RPMI8226 (cell line): ENCODE results near the gene GATA5.
A peak's percentile ranks its signal among the peaks of the same experiment; 100 is the strongest.

ENCODE experiments used
- DNase-seq: peaks from one replicate; pipeline ENCODE4 v3.0.0-alpha.2; 2015

Gene GATA5

DNA sequence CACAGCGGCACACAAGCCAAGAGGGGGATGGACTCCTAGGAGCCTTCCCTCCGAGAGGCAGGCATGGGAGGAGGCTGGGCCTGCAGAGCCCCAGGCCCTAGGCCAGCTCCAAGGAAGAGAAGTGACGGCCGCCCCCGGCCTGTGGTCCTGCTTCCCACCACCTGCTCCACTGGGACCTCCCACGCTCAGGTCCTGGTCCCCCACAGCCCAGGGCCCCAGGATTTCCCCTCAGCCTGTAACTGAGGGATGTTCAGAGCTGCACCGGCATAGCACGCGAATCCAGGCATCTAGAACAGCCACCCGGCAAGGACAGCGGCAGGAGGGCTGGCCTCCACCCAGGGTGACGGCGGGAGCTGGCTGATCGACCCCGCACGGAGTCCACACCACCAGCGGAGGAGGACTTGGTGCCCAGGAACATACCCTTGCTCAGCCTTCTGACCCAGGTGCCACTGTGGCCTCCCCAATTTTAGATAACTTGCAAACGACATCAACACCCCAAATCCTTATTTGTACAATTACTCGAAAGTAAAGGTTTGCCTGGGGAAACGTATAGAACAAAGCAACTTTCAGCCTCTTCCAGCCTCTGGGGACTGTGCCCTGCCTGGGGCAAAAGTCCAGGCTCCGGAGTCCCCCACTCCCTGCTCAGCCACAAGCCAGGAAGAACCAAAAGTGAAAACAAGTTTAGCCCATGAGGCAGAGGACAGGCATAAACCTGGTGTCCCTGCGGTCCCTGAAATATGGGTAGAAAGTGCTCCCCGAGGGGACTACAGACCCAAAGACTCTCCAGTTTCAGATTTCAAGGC lies 3.5 kb downstream of the GATA5 start:
- DNase-seq, result no peak

DNA sequence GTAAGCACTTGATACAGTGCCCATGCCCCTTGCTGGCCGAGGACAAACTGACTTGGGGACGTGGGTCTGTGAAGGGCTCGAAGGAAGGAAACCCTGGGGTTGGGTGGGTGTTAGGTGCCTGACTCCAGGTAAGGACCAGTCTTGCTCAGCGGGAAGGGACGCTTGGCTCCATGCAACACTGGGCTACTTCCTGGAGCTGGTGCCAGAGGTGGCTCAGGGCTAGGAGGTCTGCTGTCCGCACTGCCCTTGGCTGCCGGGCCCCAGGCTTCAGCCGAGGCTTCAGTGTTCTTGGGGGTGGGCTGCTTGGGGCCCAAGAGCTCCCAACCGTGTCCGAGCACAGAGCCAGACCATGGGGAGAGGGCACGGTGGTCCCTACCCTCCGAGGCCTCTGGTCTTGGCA lies 5.3 kb downstream of the GATA5 start:
- DNase-seq, result no peak

DNA sequence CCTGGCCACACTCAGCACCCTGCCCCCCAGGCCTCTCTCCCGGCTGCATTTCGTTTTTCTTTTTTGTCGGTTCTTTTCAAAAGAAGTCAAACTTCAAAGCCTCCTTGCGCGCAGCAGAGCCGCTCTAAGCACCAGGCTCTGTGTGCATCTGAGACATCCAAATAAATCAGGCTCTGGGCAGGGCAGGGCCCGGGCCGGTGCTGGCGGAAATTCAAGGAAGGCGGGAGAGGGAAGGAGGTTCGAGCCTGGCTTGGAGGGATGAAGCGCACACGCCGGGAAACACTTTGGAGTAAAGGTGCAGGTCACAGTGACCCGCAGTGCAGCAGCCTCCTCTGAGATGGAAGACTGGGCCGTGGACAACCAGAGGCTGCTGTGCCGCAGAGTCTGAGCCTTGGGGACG lies 5.8 kb downstream of the GATA5 start:
- DNase-seq, result no peak

DNA sequence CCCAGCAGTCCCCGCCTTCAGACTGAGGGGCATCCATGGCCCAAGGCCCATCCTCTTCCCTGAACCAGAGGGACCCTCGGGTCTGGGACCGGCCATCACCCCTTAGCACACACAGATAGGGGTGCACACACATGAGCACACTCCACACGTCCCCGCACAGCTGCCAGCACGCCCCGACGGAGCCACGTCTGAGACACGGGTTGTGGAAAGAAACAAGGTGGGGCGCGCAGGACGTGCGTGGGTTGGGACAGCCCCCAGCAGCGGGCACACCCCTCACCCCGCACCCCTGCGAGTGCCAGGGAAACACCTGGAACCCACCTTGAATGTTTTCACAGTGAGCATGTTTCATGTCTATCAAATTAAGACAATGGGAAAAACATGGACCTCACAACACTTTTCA lies 6.4 kb downstream of the GATA5 start:
- DNase-seq, result no peak

DNA sequence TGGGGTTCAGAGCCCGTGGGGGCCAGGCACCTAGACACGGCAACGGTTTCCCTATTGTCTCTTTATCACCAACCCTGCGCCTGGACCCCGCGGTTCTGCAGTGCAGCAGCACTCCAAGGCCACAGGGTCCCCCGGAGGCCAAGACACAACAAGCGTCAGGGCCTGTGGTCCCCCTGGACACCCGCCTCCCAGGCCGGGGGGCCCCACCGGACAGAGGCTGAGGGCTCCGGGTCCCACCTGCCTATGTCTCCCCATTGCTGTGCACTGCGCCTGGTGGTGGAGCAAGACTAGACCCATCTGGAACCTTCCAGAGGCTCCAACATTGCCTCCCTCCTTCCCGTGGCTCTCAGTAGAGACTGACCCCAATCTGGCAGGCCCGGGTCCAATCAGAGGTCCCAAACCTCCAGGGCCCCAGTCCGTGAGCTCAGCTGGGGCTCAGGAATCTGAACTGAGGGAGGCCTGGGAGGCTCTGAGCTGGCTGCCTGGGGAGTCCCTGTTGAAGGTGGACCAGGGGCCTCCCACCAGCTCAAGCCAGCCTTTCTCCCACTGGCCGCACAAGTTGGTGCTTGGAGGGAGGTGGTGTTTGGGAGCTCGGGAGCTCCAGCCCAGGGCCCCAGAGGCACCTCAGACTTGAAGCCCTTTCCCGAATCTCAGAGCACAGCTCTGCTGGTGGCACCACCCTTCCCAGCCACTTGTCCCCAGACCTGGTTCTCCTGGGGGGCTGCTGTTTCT lies 8.8 kb downstream of the GATA5 start:
- no peak for DNase-seq

DNA sequence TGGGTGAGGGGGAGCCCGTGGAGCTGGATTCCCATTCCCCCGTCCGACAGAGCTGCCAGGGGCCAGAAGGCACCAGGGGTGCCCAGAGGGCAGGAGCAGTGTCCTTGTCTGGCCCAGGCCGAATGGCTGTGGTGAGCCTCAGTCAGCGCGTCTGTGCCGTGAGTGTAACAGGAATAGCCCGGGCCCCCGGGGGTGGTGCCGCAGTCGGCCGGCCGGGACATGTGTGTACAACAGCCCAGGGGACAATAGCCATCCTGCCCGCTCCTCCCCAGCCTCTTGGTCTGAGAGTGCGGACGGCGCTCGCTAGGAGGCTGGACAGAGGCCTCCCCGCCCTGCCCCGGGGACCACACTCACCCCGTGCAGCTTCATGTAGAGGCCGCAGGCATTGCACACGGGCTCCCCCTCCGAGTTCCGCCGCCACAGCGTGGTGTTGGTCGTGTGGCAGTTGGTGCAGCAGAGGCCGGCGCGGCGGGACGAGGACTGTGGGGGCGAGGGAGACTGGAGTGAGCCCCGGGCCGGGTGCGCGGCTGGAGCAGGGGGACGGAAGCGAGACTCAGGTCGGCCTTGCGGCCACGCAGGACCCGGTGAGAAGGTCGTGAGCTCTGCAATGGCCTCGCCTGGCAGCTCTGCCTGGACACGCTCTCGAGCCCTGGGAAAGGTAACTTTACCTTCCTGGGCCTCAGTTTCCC lies 9.6 kb downstream of the GATA5 start:
- DNase-seq, result no peak

DNA sequence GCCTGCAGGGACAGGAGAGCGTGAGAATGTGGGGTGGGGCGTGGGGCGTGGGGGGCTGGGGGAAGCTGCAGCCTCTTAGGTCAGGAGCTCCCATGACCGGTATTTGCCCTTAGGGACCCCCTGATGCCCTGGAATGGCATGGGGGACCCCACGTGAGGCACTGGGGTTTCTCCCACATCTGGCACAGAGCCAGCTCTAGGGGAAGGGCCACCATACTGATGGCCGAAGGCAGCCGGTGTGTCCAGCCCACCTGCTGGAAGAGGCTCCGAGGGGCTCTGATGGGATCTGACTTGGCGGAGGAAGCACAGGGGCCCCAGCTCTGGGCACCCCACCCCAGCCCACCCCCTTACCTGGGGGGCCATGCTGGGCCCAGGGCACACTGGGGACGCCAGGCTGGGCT lies 10.8 kb downstream of the GATA5 start:
- no peak for DNase-seq

DNA sequence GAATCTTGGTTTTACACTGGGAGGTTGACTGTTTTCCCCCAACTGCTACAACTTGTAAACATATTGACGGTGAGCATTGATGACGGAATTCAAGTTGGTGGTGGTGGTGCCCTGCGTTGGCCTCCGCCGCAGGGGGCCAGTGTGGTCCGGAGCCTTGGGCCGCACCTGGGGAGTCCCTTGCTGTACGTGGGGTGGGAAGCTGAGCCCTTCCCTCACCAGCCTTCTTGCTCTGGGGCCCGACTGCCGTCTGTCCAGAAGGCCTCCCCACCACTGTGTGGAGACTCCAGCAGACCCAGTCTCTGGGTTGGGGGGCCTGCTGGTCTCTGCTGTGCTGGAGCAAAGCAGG lies 11.4 kb downstream of the GATA5 start:
- no peak for DNase-seq

DNA sequence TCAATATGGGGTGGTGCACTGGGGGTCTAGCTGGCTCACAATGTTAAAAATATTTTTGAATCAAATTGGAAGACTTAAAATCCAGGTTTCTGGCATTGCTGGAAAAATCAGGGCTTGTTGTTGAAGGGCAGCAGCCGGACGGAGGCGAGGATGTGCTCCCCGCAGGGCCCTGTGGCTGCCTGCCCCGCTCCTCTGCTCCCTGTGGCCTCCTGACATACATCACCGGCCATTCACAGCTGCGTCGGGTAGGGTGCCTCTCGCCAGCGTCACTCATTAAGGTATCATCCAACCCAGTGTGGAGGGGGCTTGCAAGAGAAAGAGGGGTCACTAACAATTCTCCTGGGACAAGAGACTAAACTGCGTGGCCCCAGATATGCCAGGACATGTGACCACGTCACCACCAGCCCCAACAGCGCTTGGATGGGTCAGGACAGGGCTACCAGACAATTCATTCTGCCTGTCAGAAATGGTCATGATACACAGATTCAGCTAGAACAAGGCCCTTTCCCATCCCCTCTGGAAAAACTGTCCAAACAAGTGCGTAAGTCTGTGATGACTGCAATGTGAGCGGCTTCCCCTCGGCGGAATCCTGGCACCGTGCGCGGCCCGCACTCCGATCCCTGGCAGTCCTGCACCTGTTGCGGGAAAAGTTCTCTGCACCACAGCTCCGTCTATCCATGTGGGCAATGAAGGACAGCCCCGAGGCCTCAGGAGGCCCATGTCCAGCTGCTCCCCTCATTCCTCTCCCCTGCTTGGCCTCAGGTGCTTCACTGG lies 12.0 kb downstream of the GATA5 start:
- DNase-seq, result no peak

DNA sequence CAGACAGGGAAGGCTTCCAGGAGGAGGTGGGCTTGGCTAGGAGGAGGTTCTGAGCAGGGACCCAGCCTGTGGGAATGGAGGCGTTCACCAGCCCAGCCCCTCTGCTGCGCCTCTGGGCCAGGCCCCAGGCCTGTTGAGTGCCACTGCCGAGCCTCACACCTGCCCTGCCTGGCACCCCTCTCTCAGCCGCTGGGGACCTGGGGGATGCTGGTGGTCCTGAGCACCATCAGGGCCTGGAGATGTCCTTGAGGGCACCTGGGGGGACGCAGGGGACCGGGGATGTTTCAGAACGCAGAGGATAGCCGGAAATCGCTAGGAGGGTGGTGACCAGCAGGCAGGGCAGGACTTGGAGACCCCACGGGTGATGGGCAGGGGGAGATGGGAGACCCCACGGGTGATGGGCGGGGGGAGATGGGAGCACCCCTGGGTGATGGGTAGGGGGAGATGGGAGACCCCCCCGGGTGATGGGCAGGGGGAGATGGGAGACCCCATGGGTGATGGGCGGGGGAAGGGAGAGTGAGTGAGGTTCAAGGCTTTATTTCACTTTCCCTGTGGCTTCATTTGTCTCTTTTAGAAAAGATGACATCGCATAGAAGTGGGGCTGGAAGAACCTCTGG lies 12.7 kb downstream of the GATA5 start:
- no peak for DNase-seq

DNA sequence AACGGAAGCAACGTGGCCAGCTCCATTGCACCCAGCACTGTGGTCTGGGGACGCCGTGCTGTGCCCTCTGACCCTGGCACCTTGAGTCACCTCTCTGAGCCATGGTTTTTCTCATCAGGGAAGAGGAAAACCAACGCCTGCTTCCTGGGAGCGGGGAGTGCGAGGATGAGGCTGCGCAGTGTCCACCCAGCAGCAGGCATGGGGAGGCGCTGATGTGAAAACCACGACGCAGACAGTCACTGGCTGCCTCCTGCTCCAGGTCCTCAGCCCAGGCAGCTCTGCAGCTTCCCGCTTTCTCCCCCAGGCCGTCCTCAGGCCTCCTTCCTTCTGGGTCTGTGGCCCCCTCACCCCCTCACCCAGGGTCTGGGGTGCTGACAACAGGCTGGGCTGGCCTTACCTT lies 14.0 kb downstream of the GATA5 start:
- no peak for DNase-seq

DNA sequence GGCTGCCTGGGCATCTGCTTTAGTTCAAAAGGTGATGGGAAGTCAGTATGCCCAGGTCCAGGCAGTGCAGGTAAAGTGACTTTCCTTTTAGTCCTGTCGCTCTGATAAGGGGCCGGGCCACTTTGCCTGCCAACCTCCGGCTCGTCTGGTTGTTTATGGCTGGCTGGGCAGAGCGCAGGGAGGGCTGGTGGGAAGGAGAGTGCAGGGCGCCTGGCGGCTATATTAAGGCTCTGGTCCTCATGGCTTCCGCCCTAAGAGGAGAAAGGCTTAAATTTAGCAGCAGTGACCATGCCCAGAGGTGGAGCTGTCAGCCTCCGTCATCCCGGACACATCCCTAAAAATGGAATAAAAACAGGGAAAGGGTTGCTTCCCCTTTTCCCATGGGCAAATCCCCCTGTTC lies 14.6 kb downstream of the GATA5 start:
- DNase-seq, result peak; percentile 43

DNA sequence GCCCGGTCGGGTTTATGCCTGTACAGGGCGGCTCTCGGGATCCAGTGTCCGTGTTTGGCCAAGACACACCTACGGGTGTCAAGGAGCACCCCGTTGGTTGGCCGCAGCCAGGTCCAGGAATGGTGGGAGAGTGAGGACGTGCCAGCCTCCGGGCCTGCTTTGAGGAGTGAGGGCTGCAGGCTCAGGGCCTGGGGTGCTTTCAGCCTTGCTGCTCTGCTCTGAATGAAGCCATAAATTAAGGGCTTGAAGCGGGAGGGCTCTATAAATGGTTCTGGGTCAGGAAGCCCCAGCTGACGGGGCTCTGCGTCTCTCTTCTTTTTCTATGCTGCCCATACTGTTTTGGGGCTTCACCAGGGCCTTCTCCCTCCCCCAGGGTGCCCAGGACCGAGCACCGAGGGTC lies 15.1 kb downstream of the GATA5 start:
- DNase-seq, result no peak

DNA sequence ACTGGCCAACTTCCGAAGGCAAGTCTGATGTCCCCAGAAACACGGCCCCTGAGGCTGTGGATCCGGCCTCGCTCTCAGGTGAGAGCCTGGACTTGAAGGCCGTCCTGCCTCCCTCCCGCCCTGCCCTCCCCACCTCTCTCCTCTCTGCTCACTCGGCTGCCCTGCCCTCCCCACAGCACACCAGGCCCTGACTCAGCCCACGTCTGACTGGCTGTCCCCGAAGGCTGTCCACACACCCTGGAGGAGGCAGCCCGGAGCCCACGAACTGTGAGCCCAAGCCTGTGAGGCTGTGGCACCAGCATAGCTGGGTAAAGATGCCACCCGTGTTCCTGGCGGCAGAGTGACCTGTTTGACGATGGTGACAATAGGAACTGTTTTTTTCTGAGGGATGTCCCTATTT lies 16.3 kb downstream of the GATA5 start:
- DNase-seq, result no peak

DNA sequence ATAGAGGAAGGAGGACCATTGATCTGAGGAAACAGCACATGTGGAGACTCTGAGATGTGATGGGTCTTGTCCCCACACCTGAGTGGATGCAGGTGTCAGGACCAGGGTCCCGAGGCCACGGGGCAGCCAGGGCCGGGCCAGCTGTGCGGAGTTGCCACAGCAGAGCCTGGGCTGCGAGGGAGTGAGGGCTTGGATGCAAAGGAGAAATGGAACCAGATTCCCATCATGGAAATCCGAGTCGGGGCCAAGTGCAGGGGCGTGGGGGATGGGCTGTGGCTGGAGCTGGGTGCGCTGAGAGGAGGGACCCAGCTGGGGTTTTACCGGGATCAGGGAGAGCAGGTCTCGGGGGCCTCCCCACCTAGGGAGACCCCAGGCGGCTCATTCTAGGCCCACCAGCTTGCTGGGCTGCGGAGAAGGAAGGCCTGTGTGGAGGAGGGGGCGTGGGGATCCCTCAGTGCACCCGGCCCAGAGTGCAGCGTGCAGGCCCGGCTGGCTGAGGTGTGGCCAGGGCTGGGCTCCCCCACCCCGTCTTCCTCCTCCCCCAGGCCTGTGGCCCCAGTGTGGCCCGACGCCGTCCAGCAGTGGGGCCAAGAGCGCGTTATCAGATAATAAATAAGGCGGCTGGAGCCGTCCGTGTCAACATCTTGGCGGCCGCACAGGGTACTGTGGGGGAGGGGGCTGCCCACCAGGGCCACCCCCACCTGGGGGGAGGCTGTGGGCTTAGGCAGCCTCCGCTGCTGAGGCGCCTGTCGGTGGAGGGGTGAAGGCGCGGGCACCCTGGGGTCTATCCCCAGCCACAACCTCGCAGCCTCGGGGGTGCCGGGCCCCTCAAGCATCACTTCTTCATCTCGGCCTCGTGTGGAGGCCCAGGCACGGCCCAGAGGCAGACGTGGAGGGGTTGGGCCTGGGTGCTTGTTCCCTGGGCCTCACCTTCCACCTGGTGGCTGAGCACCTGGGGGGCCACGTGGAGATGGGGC lies 17.2 kb downstream of the GATA5 start:
- DNase-seq, result no peak

DNA sequence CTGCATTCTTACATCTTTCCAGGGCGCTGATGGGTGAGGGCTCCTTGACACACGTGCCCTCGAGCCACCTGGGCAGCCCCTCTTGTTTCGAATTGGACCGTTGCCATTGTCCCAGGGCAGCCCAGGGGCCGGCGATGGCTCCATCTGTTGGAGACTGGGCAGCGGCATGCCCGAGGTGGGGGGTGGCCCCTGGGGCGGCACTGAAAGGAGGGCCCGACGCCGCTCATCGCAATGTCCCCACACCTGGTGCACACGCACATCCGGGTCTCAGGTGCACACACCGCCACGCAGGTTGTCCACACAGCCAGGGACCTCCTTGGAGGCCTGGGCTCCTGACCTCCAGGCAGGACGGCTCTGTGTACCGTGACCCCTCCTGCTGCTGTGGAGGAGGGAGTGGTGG lies 18.0 kb downstream of the GATA5 start:
- DNase-seq, result no peak

DNA sequence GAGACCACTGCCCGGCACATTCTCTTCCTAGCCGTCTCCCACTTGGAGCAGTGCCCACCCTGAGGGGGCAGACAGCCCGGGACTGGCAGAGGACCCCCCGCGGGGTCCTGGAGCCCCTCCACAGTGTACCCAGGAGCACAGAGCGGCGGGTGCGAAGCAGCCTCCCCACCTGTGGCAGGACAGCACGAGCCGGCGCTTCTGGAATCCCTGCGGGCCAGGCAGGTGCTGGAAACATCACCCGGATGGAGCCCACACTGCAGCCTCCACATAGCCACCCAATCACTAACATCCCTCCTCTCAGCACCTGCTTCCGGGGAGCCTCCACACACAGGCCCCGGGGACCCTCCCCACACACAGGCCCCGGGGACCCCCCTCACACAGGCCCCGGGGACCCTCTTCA lies 18.7 kb downstream of the GATA5 start:
- DNase-seq, result no peak

DNA sequence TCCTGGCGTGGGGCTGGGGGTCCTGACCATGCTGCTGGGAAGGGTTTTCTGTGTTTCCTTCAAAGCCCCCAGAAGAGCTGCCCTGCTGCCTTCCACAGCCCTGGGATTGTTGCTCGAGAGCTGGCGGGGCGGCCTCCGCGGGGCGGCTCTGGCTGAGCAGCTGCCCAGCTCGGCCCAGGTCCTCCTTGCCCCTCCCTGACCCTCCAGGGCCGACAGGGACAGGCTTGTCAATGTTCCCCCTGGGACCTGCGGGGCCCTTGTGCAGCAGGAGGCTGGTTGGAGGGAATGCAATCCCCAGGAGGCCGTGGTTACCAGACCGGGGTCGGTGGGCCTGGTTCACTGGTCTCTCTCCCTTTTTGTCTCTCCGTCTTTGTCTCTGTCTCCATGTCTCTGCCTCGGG lies 19.9 kb downstream of the GATA5 start:
- no peak for DNase-seq

DNA sequence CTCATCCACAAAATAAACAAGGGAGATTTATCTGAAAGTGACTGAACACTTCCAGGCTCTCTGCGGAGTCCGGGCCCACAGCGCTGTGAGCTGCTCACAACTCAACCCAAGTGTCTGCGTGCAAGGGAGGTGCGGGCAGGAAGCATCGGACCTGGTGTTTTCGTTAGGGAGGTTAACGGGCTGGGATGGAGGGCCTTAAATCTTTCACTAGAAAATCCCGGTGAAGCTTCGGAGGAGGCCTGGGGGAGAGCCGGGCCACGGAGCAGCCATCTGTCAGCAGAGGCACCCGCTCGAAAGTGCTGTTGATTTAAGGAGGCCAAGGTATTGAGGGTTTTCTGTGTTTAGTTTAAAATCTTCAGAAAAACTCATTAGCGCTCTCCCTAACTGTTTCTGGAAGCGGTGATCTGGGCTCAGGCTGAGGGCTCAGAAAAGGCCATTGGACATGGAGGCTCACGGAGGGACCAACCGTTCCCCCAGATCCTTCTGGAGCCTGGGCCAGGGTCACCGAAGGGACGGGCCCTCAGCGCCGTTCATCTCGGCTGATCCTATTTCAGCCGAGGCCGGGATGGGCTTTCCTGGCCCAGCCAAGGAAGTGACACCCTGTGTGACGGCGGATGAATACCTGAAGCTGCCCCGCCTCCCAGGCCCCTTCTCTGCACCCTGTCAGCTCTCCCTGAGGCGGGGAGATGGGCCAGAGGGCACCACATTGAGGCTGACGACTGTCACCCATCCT lies 20.7 kb downstream of the GATA5 start:
- no peak for DNase-seq

DNA sequence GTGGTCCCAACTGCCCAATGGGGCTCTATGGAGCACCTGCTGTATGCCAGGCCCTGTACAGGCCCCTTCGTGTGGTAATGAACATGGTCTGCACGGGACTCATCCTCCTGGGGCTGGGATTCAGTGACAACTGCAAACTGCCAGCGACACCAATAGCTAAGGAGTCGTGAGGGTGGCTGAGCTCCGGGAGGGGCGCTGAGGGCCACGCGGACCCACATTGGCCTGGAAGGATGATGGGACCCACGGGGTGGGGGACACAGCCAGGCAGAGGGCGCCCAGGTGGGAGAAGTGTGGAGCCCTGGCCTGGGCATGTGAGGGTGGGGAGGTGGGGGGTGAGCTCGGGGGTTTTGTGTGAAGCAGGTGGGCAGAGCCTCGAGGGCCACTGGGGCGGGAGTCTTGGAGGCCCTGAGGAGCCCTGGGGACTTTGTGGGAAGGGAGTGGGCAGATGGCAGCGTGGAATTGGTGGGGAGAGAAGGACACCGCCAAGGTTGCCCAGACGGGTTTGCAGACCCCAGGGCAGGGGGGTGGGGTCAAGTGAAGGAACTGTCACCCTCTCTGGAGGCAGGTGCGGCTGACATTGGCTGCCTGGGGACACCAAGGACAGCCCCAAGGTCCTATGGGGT lies 22.5 kb downstream of the GATA5 start:
- DNase-seq, result no peak
